ENCODE data around the gene RNF168. TPM values are rescaled to one million over a fixed set of nuclear protein-coding genes. Genes with fewer than 3 reads are reported as not detected.

The RNF168 gene, protein sequence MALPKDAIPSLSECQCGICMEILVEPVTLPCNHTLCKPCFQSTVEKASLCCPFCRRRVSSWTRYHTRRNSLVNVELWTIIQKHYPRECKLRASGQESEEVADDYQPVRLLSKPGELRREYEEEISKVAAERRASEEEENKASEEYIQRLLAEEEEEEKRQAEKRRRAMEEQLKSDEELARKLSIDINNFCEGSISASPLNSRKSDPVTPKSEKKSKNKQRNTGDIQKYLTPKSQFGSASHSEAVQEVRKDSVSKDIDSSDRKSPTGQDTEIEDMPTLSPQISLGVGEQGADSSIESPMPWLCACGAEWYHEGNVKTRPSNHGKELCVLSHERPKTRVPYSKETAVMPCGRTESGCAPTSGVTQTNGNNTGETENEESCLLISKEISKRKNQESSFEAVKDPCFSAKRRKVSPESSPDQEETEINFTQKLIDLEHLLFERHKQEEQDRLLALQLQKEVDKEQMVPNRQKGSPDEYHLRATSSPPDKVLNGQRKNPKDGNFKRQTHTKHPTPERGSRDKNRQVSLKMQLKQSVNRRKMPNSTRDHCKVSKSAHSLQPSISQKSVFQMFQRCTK
- total RNA-seq: 20.3 and 27.0 TPM in 2 replicates

DNA sequence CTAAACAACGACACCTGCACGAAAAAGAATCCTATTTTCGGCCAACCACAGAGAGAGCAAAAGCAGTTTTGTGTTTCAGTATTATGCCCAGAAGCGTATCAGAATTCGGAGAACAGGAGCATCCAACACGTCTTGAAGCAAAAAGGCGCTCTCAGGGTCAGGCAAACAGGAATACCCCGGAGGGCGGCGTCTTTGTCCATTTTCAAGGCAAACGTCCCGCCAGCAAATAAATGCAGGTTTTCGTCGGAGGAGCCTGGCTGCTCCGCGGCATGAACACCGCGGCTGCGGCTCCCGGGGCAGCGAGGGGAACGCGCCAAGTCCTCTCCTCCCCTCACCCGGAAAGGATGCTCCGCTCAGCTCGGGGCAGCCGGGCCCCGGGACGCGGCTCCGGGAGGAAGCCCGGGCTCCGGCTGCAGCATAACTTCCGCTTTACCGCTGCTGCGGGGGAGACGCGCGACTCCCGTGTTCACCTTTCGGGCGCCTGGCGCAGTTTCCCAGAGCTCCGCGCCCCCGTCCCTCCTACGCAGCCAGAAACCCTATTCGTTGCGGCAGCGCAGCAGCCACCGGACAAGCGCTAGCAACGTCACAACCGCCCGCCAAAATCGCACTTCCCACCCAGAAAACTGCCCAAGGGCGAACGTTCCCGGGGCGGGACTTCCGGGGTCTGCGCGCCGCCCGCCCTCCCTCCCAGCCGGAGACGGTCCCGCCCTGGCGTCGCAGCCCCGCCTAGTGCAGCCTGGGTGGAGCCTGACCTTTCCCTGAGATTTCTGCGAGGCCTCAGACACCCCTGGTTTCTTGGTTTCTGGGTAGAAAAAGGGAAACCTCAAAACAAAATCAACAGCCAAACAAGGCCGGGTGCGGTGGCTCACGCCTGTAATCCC is at the start of gene RNF168:
Gene RNF168, minus strand, starts transcription at position 573 of the 881 bp plus-strand sequence. CDS start 595 bp downstream, outside the sequence.

DNA sequence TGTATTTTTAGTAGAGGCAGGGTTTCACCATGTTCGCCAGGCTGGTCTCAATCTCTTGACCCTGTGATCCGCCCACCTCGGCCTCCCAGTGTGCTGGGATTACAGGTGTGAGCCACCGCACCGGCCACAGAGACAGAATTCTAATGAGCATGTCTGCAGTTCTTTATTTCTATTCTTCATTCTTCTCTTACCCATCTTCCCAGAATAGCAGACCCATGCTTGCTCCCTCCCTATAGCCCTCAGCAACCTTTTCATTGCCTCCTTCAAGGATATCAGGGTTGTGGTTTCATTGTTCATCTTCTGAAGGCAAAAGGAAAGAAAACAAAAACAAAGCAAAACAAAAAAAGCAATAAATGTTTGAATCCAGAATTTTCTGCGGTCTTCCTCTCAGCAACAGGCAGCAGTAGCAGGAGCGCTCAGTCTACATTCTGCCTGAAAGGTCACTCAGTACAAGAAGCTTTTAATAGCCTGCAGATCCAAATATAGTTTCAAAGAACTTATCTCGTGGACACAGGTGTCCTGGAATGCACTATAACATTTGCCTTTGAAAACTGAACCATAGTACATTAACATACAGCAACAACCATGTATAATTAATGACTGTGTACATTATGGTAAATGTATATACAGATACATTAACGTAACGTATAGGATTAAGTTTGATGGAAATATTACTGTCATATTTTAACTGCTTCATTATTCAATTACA is 11.5 kb upstream of the RNF168 start, which contains the start of gene SMCO1:
Gene SMCO1, minus strand, starts transcription at position 434 of the 709 bp plus-strand sequence. Its CDS starts 137 bp downstream, at position 297.

DNA sequence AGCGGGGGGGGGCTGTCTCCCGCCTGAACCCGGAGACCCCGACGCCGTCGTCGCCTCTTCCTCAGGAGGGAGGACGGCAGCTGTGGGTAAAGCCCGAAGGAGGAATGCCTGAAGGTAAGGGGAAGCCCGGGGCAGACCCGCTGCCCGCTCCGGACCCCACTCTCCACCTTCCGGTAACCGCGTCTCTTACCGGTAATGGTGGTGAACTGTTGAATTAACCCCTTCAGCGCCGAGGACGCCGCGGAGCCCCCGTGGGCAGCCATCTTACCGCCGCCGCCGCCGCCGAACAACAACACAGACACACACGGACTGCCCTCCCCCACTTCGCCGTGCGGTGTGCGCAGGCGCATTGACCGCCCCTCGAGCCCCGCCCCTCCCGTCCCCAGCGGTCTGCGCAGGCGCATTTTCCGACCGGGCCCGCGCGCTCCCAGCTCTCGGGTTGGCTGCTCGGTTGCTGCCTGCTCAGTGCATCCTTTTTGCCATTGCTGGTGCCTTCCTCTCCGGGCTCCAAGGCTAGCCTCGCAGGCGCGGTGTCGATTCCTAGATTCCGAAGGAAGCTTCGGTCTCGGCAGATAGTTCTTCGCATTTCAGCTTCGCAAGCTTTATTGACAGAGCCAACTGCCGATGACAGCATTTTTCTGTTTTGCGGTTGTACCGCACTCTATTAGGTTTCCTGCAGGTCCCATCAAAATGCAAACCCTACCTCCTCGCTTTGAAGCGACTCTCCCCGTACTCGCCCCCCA is 71.3 kb downstream of the RNF168 start, which contains the start of gene UBXN7:
Gene UBXN7, minus strand, starts transcription at position 291 of the 743 bp plus-strand sequence. Its CDS starts 28 bp downstream, at position 263.

Small RNAs within 50 kb of the gene (small RNA-seq; reads per million reads assigned to genes)
- gene AC083822.1 (not detected), gene AC117490.1 (not detected), gene RPS29P3 (not detected)

Other genes starting within 250 kb of the RNF168 start
- 88.5 and 117 TPM in 2 replicates for gene PCYT1A, start 216.0 kb downstream of the RNF168 start, total RNA-seq
- 7.8 and 9.0 TPM in 2 replicates for gene DYNLT2B, start 185.5 kb downstream of the RNF168 start, total RNA-seq
- gene TM4SF19, start 165.4 kb downstream of the RNF168 start, total RNA-seq: not detected in 2 replicates
- 21.9 and 23.8 TPM in 2 replicates for gene UBXN7, start 71.3 kb downstream of the RNF168 start, total RNA-seq
- not detected in 2 replicates for gene SMCO1, start 11.6 kb upstream of the RNF168 start, total RNA-seq
- 6.0 and 6.2 TPM in 2 replicates for gene WDR53, start 64.8 kb upstream of the RNF168 start, total RNA-seq
- 10.8 and 16.6 TPM in 2 replicates for gene FBXO45, start 64.9 kb upstream of the RNF168 start, total RNA-seq
- gene NRROS, start 135.9 kb upstream of the RNF168 start, total RNA-seq: 12.7 and 13.0 TPM in 2 replicates
- 1.3 and 2.3 TPM in 2 replicates for gene CEP19, start 208.5 kb upstream of the RNF168 start, total RNA-seq
- gene PIGX, start 208.6 kb upstream of the RNF168 start, total RNA-seq: 13.7 and 23.8 TPM in 2 replicates
- 67.6 and 72.5 TPM in 2 replicates for gene PAK2, start 236.1 kb upstream of the RNF168 start, total RNA-seq

Measured in vein endothelial cell (primary cell).